IgD-negative memory B cell (primary cell): ENCODE data around the gene CAV1. TPM values are rescaled to one million over a fixed set of nuclear protein-coding genes. Genes with fewer than 3 reads are reported as not detected.

Experiments used
- H3K27ac Mint-ChIP-seq, 3 donors: one replicate each; pipeline ENCODE4 v1.8.0; 2020 to 2022; ENCODE audit warnings: mild to moderate bottlenecking in 3 of 3, mixed read lengths in 3 of 3, moderate library complexity in 1 of 3
- H3K27me3 Mint-ChIP-seq: one replicate; pipeline ENCODE4 v1.8.0; 2021; ENCODE audit warnings: mixed read lengths
- H3K36me3 Mint-ChIP-seq: one replicate; pipeline ENCODE4 v1.8.0; 2020; ENCODE audit warnings: mild to moderate bottlenecking, mixed read lengths
- H3K4me1 Mint-ChIP-seq, 3 donors: one replicate each; pipeline ENCODE4 v1.8.0; 2020 to 2022; ENCODE audit warnings: mixed read lengths in 3 of 3, mild to moderate bottlenecking in 1 of 3
- H3K4me3 Mint-ChIP-seq, 4 donors: one replicate each; pipeline ENCODE4 v1.8.0; 2020 to 2022; ENCODE audit warnings: mild to moderate bottlenecking in 4 of 4, mixed read lengths in 4 of 4, moderate library complexity in 3 of 4
- H3K9me3 Mint-ChIP-seq, 3 donors: one replicate each; pipeline ENCODE4 v1.8.0; 2020 to 2021; ENCODE audit warnings: mixed read lengths in 3 of 3, mild to moderate bottlenecking in 1 of 3
- polyA plus RNA-seq: library from polyadenylated mRNA; unstranded; fragments of 300-500 nt; fragmentation: Illumina TruSeq; gene quantifications from one replicate; pipeline ENCODE4 v1.2.3, GENCODE V29; 2021

The CAV1 gene
- polyA plus RNA-seq, 1 donor from 2014 or later = 2.3 TPM

DNA sequence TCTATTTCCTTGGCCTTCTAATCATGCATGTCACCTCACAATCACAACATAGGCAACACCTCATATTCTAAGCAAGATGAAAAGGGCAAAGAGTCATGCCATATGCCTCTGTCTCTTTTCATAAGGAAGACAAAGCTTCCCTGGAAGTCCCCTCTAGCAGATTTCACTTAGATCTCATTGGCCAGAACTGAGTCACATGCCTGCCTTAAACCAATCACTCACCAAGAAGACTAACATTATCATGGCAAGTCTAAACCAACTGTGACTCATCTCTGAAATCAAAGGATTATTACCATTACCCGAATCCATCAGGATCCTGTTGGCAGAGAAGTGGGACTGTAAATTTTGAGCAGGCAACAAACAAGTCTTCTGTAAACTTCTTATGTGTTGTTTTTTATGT lies 27.8 kb downstream of the CAV1 start:
- Mint-ChIP-seq H3K4me1 (peaks cover 0 to 8% (median 0%) of the 10 kb centered on the region in 3 donors), H3K27me3 (peaks cover 7% of the 10 kb centered on the region), H3K4me3 (no peak overlapping the region), H3K36me3 (no peaks in the 10 kb centered on the region), H3K27ac (no peak overlapping the region), H3K9me3 (no peaks in the 10 kb centered on the region)

DNA sequence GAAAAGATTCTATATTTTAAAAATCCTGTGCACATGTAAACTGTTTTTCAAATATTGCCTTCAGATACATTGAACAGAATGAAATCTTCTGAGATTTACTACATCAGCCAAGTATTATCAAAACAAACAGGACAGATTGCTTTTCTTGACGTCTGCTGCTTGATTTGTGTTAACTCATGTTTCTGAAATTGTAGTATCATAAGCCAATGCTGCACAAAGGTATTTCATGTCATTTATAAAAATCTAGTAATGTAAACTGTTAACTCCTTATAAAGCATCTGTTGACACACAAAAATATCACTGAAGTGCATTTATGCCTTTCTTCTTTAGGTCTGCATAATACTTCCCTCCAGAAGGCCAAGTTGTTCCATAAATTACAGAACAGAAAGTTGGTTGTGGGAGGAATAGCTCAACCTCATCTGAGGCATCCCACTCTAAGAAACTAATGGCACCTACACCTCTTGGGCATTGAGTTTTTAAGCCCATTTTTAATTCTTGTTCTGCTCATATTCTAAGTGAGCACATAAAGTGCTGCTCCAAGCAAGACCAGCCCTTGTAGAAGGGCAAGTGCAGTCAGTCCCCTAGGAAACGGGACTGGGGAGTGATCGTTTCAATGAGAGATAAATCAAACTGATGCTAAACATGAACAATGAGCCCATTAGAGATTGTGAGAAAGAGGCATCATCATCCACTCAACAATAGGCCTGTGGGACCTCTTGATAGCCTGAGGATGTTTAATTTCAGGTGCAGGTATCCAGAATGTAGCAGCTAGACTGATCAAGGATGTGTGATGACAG lies 28.5 kb downstream of the CAV1 start:
- no peaks in the 10 kb centered on the region for H3K9me3 Mint-ChIP-seq
- no peaks in the 10 kb centered on the region for H3K36me3 Mint-ChIP-seq
- H3K27me3 Mint-ChIP-seq = peaks cover 11% of the 10 kb centered on the region
- H3K4me1 Mint-ChIP-seq = peaks cover 0 to 6% (median 0%) of the 10 kb centered on the region in 3 donors
- H3K27ac Mint-ChIP-seq = no peak overlapping the region
- no peak overlapping the region for H3K4me3 Mint-ChIP-seq

GRCh38 chr7:116554436-116554835 lies 29.6 kb downstream of the CAV1 start:
- H3K27me3 Mint-ChIP-seq = peaks cover 12% of the 10 kb centered on the region
- H3K36me3 Mint-ChIP-seq = no peaks in the 10 kb centered on the region
- no peaks in the 10 kb centered on the region for H3K4me1 Mint-ChIP-seq
- H3K9me3 Mint-ChIP-seq = no peaks in the 10 kb centered on the region
- H3K27ac Mint-ChIP-seq = no peak overlapping the region
- H3K4me3 Mint-ChIP-seq = no peak overlapping the region

- Mint-ChIP-seq H3K9me3 (no peaks in the 10 kb centered on the region), H3K27me3 (peaks cover 12% of the 10 kb centered on the region), H3K4me1 (no peaks in the 10 kb centered on the region), H3K27ac (no peak overlapping the region), H3K36me3 (no peaks in the 10 kb centered on the region), H3K4me3 (no peak overlapping the region)
Observed at GRCh38 chr7:116554911-116555310, 30.1 kb downstream of the CAV1 start.

DNA sequence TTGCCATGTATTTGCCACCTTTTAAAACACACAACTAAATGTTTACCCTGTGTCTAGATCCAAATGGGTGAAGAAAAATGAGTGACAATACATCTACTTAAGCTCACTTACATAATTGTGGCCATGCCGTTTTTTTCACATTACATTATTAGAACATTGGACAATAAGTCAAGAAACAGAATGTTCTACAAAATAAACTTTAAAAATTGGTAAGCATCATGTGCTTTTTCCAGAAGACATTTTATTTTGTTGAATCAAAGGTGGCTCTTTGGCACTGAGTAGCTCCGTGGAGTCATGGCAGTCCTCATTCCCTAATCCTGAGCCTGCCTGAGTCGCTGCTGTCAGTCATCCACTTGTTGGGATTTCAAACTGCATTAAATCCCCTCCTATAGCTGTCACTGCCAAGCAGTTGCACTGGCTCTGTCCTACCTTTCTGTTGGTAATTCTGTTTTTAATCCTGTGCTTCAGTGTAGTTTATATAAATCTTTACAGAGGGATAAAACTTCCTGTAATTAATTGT lies 32.3 kb downstream of the CAV1 start:
- Mint-ChIP-seq H3K27ac (no peak overlapping the region), H3K27me3 (peaks cover 12% of the 10 kb centered on the region), H3K4me3 (no peak overlapping the region)

DNA sequence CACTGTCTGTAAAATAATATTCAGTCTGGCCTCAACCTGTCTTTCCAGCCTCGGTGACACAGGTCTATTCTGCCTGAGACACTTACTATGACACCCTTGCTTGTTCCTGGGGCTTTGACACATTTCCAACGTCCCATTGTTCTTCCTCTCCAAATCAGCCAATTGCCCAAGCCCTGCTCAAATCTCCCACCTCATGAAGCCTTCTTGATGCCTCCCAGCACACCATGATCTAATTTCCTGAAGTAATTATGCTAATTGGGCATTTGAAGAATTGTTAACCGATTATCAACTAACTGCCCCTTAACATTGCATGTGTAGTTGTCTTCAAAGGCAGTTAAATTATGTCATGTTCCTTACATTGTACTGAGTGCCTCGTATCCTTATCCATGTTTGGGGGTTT lies 33.1 kb downstream of the CAV1 start:
- Mint-ChIP-seq H3K27me3 (peaks cover 12% of the 10 kb centered on the region), H3K9me3 (peaks cover 2 to 4% (median 3%) of the 10 kb centered on the region in 3 donors), H3K4me1 (peaks cover 0 to 2% (median 0%) of the 10 kb centered on the region in 3 donors), H3K36me3 (no peaks in the 10 kb centered on the region), H3K27ac (no peak overlapping the region), H3K4me3 (no peak overlapping the region)

More for the DNA sequence above, 32.3 kb downstream of the CAV1 start:
- Mint-ChIP-seq H3K4me1 (no peaks in the 10 kb centered on the region), H3K36me3 (no peaks in the 10 kb centered on the region), H3K9me3 (peaks cover 2 to 4% (median 3%) of the 10 kb centered on the region in 3 donors)

GRCh38 chr7:116560021-116560970 lies 35.5 kb downstream of the CAV1 start:
- H3K36me3 Mint-ChIP-seq = no peaks in the 10 kb centered on the region
- H3K9me3 Mint-ChIP-seq = peaks cover 3 to 4% (median 4%) of the 10 kb centered on the region in 3 donors

DNA sequence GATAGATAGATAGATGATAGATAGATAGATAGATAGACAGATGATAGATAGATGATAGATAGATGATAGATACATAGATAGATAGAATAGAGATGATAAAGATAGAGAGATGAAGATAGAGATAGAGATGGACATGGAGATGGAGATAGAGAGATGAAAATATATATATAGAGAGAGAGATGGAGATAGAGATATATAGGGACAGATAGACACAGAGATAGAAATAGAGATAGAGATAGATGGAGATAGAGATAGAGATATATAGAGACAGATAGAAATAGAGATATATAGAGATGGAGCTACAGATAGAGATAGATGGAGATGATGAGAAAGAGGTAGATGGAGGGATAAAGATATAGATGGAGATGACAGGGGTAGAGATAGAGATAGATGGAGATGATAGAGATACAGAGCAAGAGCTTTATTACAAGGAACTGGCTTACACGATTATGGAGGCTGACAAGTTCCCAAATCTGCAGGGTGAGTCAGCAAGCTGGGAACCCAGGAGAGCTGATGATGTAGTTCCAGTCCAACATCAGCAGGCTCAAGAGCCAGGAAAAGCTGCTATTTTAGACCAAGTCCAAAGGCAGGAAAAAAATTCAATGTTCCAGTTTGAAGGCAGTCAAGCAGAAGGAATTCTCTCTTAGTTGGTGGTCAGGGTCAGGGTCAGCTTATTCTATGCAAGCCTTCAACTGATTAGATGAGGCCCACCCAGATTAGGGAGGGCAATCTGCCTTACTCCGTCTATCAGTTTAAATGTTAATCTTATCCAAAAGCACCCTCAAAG lies 37.1 kb downstream of the CAV1 start:
- Mint-ChIP-seq H3K9me3 (peaks cover 3 to 4% (median 4%) of the 10 kb centered on the region in 3 donors), H3K36me3 (no peaks in the 10 kb centered on the region), H3K4me3 (peak overlapping the region in 1 of 4 donors; percentile 3), H3K27ac (peak overlapping the region in 1 of 3 donors; percentile 64), H3K4me1 (peaks cover 0 to 2% (median 1%) of the 10 kb centered on the region in 3 donors), H3K27me3 (peaks cover 13% of the 10 kb centered on the region)

More at GRCh38 chr7:116560021-116560970, 35.5 kb downstream of the CAV1 start:
- no peak overlapping the region for H3K27ac Mint-ChIP-seq
- no peak overlapping the region for H3K4me3 Mint-ChIP-seq
- peaks cover 15% of the 10 kb centered on the region for H3K27me3 Mint-ChIP-seq
- H3K4me1 Mint-ChIP-seq = peaks cover 0 to 2% (median 0%) of the 10 kb centered on the region in 3 donors

- Mint-ChIP-seq H3K36me3 (no peaks in the 10 kb centered on the region), H3K27me3 (peaks cover 13% of the 10 kb centered on the region), H3K4me1 (peaks cover 0 to 2% (median 1%) of the 10 kb centered on the region in 3 donors), H3K4me3 (peak overlapping the region in 1 of 4 donors; percentile 67), H3K27ac (peak overlapping the region in 1 of 3 donors; percentile 64), H3K9me3 (peaks cover 3 to 4% (median 4%) of the 10 kb centered on the region in 3 donors)
Observed at GRCh38 chr7:116562529-116563121, 37.8 kb downstream of the CAV1 start.

DNA sequence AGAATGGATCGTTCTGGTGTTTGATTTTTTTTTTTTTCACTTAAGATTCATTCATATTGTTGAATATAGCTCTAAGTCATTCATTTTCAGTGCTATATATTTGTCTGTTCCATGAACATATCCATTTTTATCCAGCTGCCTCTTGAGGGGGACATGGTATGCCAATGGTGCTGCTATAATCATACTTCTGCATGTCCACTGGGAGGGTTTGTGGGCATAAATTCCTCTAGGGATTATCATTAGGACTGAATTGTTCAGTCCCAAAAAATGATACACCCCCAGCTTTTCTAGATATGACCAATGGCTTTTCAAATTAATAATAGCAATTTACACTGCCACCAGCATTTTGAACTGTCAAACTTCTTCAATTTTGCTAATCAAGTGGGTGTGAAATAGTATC lies 41.1 kb downstream of the CAV1 start:
- H3K9me3 Mint-ChIP-seq = peaks cover 3 to 4% (median 4%) of the 10 kb centered on the region in 3 donors
- no peaks in the 10 kb centered on the region for H3K36me3 Mint-ChIP-seq
- H3K27me3 Mint-ChIP-seq = peaks cover 12% of the 10 kb centered on the region
- H3K27ac Mint-ChIP-seq = no peak overlapping the region
- peaks cover 0 to 7% (median 6%) of the 10 kb centered on the region in 3 donors for H3K4me1 Mint-ChIP-seq
- H3K4me3 Mint-ChIP-seq = no peak overlapping the region

GRCh38 chr7:116566666-116567065 lies 41.8 kb downstream of the CAV1 start:
- no peaks in the 10 kb centered on the region for H3K36me3 Mint-ChIP-seq
- H3K4me3 Mint-ChIP-seq = no peak overlapping the region
- peaks cover 3 to 4% (median 4%) of the 10 kb centered on the region in 3 donors for H3K9me3 Mint-ChIP-seq
- peaks cover 0 to 7% (median 6%) of the 10 kb centered on the region in 3 donors for H3K4me1 Mint-ChIP-seq
- peaks cover 13% of the 10 kb centered on the region for H3K27me3 Mint-ChIP-seq
- H3K27ac Mint-ChIP-seq = no peak overlapping the region

GRCh38 chr7:116569737-116570136 lies 44.9 kb downstream of the CAV1 start:
- peaks cover 0 to 2% (median 0%) of the 10 kb centered on the region in 3 donors for H3K9me3 Mint-ChIP-seq
- peaks cover 7 to 17% (median 8%) of the 10 kb centered on the region in 3 donors for H3K4me1 Mint-ChIP-seq
- peaks cover 13% of the 10 kb centered on the region for H3K27me3 Mint-ChIP-seq
- H3K27ac Mint-ChIP-seq = no peak overlapping the region
- H3K4me3 Mint-ChIP-seq = no peak overlapping the region
- no peaks in the 10 kb centered on the region for H3K36me3 Mint-ChIP-seq

DNA sequence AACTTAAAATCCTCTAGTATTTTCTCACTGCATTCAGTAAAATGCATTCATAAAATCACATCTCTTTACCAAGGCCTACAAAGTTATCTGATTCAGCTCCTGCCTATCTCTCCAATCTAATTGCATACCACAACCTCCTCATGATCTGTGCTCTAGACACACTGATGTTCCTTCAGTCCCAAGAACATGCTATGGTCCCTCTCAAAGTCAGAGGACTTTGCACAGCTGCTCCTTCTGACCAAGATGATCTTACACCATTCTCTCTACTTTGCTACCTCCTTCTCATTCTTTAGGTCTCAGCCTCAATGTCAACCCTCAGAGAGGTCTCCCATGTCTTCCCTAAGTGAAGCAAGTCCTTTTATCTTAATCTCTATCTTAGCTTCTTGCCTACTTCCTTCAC lies 45.5 kb downstream of the CAV1 start:
- H3K9me3 Mint-ChIP-seq = no peaks in the 10 kb centered on the region
- H3K27ac Mint-ChIP-seq = peak overlapping the region in 1 of 3 donors; percentile 10
- H3K4me1 Mint-ChIP-seq = peaks cover 7 to 17% (median 8%) of the 10 kb centered on the region in 3 donors
- no peaks in the 10 kb centered on the region for H3K36me3 Mint-ChIP-seq
- no peak overlapping the region for H3K4me3 Mint-ChIP-seq
- H3K27me3 Mint-ChIP-seq = peaks cover 11% of the 10 kb centered on the region

DNA sequence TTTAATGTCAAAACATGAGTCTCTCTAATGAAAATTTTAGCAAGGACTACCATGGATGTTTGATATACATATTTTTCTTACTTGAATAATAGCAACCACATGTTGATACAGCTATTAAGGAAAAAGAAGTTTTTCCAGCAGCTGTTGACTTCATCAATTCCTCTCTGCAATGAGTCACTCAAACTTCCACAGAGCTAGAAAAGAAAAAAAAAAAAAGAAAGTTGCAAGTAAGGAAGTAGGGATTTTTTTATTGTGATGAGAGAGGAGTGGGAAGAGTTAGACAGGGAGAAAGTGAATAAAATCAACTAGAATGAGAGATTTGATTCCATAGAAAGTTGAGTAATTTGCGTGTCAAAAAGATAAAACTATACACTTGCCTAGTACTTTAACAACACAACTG lies 46.2 kb downstream of the CAV1 start:
- Mint-ChIP-seq H3K4me1 (peaks cover 7 to 17% (median 8%) of the 10 kb centered on the region in 3 donors), H3K9me3 (no peaks in the 10 kb centered on the region), H3K27me3 (peaks cover 11% of the 10 kb centered on the region), H3K36me3 (no peaks in the 10 kb centered on the region), H3K4me3 (no peak overlapping the region), H3K27ac (no peak overlapping the region)
